HG03060 (cell line): ENCODE results near the gene TIAM2.
A peak's percentile ranks its signal among the peaks of the same experiment; 100 is the strongest.
"Not testable (repeated sequence)": the region's sequence is repeated elsewhere in the genome, so short reads cannot be mapped to it uniquely, and the experiment has no call there.

Experiments
- ATAC-seq: cut with Tn5 transposase; IDR thresholded peaks from one replicate; pipeline ENCODE4 v1.9.1; 2021; ENCODE audit warnings: low read depth, moderate number of reproducible peaks; ENCODE audit not compliant: unreplicated experiment

Gene TIAM2

DNA sequence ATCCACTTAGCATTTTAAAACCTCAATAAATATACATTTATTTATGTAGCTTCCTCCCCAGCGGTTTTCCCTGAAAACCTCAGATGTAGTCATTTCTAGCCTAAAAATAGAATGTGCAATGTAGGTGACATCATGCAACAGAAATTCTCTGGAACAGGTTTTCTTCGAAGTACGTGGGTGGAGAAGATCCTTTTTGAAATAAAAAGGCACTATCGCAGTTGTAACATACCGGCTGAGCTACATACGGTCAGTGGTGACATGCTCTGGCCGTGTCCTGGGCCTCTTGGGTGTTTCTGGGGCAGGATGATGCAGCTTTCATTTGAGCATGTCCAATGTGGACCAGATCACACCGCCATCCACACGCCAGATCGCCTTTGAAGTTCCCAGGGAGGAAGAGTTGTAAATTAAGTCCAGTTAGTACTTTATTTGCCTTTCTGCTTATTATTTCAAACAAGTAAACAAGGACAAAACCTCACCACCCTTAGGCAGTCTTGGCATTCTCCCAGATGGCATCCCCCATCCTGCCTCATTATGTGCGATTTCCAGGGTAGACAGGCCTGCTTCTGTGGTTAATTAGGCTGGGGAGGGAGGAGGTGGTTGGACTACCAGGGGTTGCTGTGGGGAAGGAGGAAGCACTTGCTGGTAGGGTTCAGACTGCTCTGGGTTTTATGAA lies 159.2 kb downstream of the TIAM2 start:
- ATAC-seq: no peak

DNA sequence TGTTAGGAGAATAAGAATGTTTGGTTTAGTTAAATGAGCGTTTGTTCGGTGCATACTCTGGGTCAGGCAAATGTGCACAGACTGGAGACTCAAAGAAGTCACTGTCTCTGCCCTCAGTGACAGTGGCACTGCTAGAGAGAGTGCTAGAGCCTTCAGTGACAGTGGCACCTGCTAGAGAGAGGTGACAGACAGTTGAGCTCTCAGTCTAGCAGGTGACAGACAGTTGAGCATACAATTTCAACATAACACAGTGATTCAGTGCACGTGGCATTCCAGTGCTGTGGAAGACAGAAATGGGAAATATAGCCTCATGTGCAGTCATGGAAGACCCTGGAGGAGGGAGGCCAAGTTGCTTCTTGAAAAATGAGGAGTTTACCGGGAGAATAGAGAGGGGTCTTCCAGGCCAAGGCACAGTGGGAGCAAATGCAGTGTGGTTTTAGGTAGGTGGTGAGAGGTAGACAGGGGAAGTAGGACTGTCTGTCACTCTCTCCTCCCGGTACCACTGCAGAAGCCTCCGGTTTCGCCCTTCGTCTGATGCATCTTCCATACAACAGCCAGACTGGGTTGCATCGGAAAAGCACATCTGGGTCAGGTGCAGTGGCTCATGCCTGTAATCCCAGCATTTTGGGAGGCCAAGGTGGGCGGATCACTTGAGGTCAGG lies 160.8 kb downstream of the TIAM2 start:
- no peak for ATAC-seq

DNA sequence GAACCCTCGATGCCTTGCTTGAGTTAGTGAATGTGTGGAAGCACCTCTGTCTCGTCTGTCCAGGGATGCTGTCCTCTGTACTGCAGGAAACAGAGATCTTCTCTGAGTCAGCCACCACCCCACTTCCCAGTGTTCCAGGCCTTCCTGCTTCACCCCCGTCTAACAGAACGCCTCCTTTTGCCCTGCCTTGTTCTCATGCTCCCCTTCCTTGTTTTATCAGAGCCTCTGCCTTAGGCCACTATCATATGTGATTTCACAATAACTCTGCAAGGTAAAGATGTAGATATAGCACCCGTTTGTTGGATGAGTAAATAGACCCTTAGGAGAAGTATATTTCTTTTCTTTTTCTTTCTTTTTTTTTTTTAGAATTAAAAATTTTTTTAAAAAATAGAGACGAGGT lies 162.0 kb downstream of the TIAM2 start:
- no peak for ATAC-seq

DNA sequence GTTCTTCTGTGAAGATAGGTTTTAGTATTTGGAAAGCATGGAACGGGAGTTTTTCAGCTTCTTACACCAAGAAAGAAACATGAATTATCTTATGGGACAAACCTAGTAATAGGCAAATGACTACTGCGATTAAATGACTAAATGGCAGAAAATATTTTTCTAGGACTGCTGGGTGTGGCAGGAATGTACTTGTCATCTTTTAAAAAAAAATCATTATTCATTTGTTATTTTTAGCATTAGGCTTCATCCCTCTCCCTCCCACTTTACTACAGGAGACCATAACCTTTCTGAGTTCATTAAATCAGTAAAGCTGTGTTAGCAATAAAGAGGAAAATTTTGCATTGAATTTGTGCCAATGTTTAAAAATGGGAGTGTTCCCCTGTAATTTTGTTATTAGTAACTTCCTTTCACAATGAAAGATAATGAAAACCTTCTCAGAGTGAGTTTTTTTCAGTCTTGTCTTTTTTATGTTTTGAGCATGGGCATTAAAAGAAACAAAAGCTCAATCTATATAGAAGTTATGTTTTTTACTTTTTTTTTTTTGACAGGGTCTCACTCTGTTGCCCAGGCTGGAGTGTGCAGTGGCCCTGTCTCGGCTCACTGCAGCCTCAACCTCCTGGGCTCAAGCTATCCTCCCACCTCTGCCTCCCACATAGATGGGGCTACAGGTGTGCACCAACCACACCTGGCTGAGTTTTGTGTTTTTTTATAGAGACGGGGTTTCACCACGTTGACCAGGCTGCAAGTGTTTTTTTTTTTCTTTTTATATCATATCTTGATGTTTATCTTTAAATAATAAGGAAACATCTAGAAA lies 163.1 kb downstream of the TIAM2 start:
- ATAC-seq: no peak

DNA sequence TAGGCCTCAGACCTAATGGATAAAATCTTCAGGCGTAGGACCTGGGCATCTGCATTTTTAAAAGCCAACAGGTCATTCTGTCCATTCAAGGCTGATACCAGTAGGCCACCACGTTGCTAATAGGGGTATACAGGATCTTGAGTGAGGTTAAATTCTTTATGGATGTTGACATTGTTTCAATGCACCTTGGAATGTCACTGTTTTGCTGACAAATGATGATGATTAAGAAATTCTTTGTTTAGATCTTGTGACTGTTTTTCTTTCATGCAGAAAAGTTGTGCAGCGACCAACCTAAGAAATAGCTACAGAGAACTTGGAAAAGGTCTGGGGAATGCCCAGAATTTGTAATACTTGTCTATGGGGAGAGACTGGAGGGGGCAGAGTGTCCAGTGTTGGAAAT lies 167.6 kb downstream of the TIAM2 start:
- no peak for ATAC-seq

DNA sequence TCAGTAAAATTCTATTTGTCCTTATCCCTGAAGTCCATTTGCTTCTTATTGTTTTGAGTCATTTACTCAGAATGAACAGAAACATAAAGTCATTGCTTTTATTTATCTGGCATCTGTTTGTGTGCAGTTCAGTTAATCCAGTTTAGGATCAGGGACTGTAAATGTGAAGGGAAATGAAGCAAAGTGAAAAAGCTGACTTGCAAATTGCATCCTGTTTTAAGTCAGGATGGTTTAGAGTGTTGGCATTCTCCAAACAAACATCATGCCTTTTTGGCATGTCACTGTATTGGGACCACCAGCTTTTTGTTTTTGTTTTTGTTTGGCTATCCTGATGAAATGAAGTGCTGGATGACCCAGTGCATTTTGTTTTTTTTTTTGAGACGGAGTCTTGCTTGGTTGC lies 168.5 kb downstream of the TIAM2 start:
- ATAC-seq: no peak

- ATAC-seq: no peak
Measured at GRCh38 chr6:155165029-155165710, 170.1 kb downstream of the TIAM2 start.

DNA sequence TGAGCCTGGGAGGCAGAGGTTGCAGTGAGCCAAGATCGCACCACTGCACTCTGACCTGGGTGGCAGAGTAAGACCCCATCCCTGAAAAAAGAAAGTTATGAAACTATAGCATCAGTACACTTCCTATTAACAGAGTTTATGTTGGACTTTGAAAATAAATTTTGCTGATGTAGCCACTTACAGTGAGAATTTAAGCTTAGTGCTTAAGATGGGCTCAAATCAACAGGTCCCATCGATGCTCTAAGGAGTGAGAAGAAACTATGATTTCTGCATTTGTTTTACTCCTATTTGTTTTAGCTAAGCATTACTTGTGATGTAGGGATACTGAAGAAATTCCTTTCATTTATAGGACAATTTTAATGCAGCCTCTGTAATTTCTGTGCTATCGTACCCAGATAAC lies 175.4 kb downstream of the TIAM2 start:
- ATAC-seq: no peak

DNA sequence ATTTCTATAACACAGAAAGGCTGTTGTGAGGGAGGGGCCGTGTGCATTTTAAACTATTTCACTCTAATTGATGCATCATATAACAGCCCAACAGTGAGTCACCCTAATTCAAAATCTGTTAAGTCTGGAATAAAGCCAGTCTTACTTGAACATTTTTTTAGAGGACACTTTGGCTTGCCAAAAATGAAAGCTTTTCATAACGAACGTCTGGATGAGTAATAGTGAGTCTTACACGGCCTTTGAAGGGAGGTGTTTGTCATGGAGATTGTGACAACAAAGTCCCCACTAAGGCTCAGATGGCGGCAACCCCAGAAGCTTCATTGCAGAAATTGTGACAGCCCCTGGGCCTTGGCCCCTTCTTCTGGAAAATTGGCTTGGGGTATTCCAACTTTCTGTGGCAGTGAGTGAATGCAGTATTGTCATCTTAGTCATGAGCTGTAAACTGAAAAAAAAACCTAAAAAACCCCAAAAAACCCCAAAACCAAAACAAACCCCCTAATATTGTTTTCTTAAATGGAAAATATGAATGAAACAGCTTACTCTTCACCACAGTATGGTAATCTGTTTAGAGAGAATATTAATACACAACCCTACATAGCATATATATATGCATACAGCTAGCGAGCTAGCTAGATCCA lies 176.1 kb downstream of the TIAM2 start:
- ATAC-seq: peak; percentile 81

- ATAC-seq: no peak
Measured at GRCh38 chr6:155171747-155172449, 176.8 kb downstream of the TIAM2 start.

- no peak for ATAC-seq
Measured at GRCh38 chr6:155173488-155173887, 178.4 kb downstream of the TIAM2 start.

GRCh38 chr6:155174576-155175211 lies 179.6 kb downstream of the TIAM2 start:
- ATAC-seq: peak; percentile 28

GRCh38 chr6:155177363-155177961 lies 182.3 kb downstream of the TIAM2 start:
- ATAC-seq: no peak

DNA sequence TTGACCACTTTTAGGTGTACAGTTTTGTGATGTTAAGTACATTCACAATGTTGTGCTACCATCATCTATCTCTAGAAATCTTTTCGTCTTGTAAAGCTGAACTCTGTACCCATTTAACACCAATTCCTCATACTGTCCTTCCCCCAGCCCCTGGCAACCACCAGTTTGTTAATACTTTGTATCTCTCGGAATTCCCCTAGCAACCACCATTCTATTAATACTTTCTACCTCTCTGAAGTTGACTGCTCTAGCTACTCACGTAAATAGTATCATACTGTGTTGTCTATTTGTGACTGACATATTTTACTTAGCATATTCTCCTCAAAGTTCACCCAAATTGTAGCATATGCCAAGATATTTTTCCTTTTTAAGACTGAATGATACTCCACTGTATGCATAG lies 186.4 kb downstream of the TIAM2 start:
- peak; percentile 56 for ATAC-seq

DNA sequence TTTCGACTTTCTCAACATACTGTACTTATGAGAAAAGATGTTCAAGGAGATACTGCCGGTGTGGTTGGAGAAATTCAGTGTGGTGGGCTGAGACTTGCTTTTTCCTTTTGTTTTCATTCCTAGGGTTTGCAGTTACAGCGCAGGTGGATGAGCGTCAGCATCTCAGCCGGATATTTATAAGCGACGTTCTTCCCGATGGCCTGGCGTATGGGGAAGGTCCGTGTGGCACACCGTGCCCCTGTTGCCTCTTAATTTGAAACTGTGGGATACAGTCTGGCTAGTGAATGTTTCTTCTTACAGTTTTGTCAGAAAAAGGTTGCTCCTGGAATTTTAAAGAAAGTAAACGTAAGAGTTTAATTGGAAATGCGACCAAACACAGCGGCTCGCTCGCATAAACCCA lies 187.0 kb downstream of the TIAM2 start:
- no peak for ATAC-seq

- ATAC-seq: no peak
Measured at GRCh38 chr6:155183095-155183494, 188.0 kb downstream of the TIAM2 start.

GRCh38 chr6:155185041-155185440 lies 189.9 kb downstream of the TIAM2 start:
- not testable (repeated sequence) for ATAC-seq

GRCh38 chr6:155185544-155185943 lies 190.4 kb downstream of the TIAM2 start:
- ATAC-seq: no peak

GRCh38 chr6:155186052-155186658 lies 191.0 kb downstream of the TIAM2 start:
- ATAC-seq: no peak
